GM20000 (cell line): Measurements from ENCODE around the gene CFAP43.

Experiments used
- DNase-seq: peaks from one replicate; pipeline ENCODE4 v3.0.0; 2012; ENCODE audit warnings: low spot score
- CTCF ChIP-seq: IDR thresholded peaks from 2 replicates; pipeline ENCODE4 v1.5.1; 2012; ENCODE audit warnings: mild to moderate bottlenecking, control low read depth; ENCODE audit errors: extremely low read depth, missing control alignments

Gene CFAP43

GRCh38 chr10:104104418-104104817, 127.7 kb downstream of the CFAP43 start:
- DNase-seq: no peak
- TF ChIP-seq CTCF: no peak

GRCh38 chr10:104103956-104104355, 128.2 kb downstream of the CFAP43 start:
- TF ChIP-seq CTCF: no peak
- DNase-seq: no peak

GRCh38 chr10:104101902-104102301, 130.3 kb downstream of the CFAP43 start:
- no peak for TF ChIP-seq CTCF
- DNase-seq: no peak

GRCh38 chr10:104100795-104101194, 131.4 kb downstream of the CFAP43 start:
- DNase-seq: no peak

GRCh38 chr10:104099941-104100340, 132.2 kb downstream of the CFAP43 start:
- no peak for TF ChIP-seq CTCF
- DNase-seq: no peak

More at GRCh38 chr10:104100795-104101194, 131.4 kb downstream of the CFAP43 start:
- no peak for TF ChIP-seq CTCF

- no peak for DNase-seq
- no peak for TF ChIP-seq CTCF
Observed at GRCh38 chr10:104099269-104099668, 132.9 kb downstream of the CFAP43 start.

- no peak for TF ChIP-seq CTCF
- DNase-seq: no peak
Observed at GRCh38 chr10:104098358-104098925, 133.7 kb downstream of the CFAP43 start.
